Aorta (tissue), 5 donors: Measurements from ENCODE around the gene NTN1. TPM values are rescaled to one million over a fixed set of nuclear protein-coding genes. Genes with fewer than 3 reads are reported as not detected.
A peak's percentile ranks its signal among the peaks of the same experiment; 100 is the strongest.

Experiments used
- ATAC-seq: fragments of 200-7000 bp; cut with Tn5 transposase; one replicate; pipeline ENCODE4 v1.9.1; 2022; ENCODE audit warnings: moderate library complexity; ENCODE audit not compliant: low FRiP score
- DNase-seq, 2 donors: peaks; one replicate each; pipeline ENCODE4 v3.0.0-alpha.2; 2020
- H3K27ac ChIP-seq, 2 donors: one replicate each; pipeline ENCODE4 v1.5.1; 2013; ENCODE audit warnings: low read length in 2 of 2, mild to moderate bottlenecking in 2 of 2, moderate library complexity in 2 of 2, control low read depth in 1 of 2, inconsistent platforms in 1 of 2, low read depth in 1 of 2
- H3K27me3 ChIP-seq, 2 donors: one replicate each; pipeline ENCODE4 v1.6.1; 2013; ENCODE audit warnings: control low read depth in 1 of 2, low read length in 1 of 2, mild to moderate bottlenecking in 1 of 2, moderate library complexity in 1 of 2; ENCODE audit not compliant: insufficient read depth in 2 of 2, control insufficient read depth in 1 of 2
- H3K36me3 ChIP-seq, 2 donors: one replicate each; pipeline ENCODE4 v1.6.1; 2013; ENCODE audit warnings: control low read depth in 1 of 2, low read length in 1 of 2, mild to moderate bottlenecking in 1 of 2; ENCODE audit not compliant: insufficient read depth in 2 of 2, control insufficient read depth in 1 of 2
- H3K4me1 ChIP-seq, 2 donors: one replicate each; pipeline ENCODE4 v1.6.1; 2013; ENCODE audit warnings: low read length in 2 of 2, control low read depth in 1 of 2, mild to moderate bottlenecking in 1 of 2, moderate library complexity in 1 of 2; ENCODE audit not compliant: insufficient read depth in 2 of 2, control insufficient read depth in 1 of 2
- H3K4me3 ChIP-seq, 2 donors: one replicate each; pipeline ENCODE4 v1.5.1; 2013; ENCODE audit warnings: low read length in 2 of 2, control low read depth in 1 of 2, mild to moderate bottlenecking in 1 of 2
- H3K9me3 ChIP-seq: one replicate; pipeline ENCODE4 v1.6.1; 2013; ENCODE audit warnings: mild to moderate bottlenecking, low read length; ENCODE audit not compliant: control insufficient read depth
- WGBS, 2 donors: extraction: QIAGEN DNeasy Blood & Tissue Kit; methylation state at CpG; one replicate each; pipeline ENCODE4 v1.1.7; 2013; 5-methylcytosine and 5-hydroxymethylcytosine counted together
- intact Hi-C, 2 donors: fragments of 100-400 bp; cut with DNase I; formaldehyde crosslinking; loops; one replicate each; pipeline versions ENCODE4 v1.14.2 to v1.15.0; 2022
- polyA plus RNA-seq, 2 donors: library from polyadenylated mRNA; stranded (reverse); fragments of 200-250 nt; gene quantifications; one replicate each; pipeline ENCODE4 v1.2.3, GENCODE V29; 2013
- total RNA-seq, 2 donors: library from RNA; stranded (reverse); fragmentation: NEBNext Ultra II Directional; extraction: Animal tissue kit (Norgen Biotek cat#: 25700); gene quantifications; one replicate each; pipeline ENCODE4 v1.2.1, GENCODE V29; 2021
- donor health status: healthy with polysubstance abuse.
- donor health status: Bipolar disorder and iron deficiency.
- donor health status: DM: no; HTN: no; CAD: no.
- donor health status: DM: no; HTN: no; CAD: no.
- donor health status: DM: yes; HTN: yes; CAD: no.

NTN1 gene
- total and polyA plus RNA-seq, 4 donors, result 6.6 to 90.4 (median 37.1) TPM

- 1% methylated on average over 66 to 90 of the region's 90 CpGs for WGBS, 2 donors
- DNase-seq (peak in 1 of 2 donors; percentile 85), ATAC-seq (no peak)
- H3K4me1 ChIP-seq, result no peaks in the 10 kb centered on the region
- H3K27me3 ChIP-seq, result no peaks in the 10 kb centered on the region
- H3K27ac ChIP-seq, result no peak overlapping the region
- peak overlapping the region; percentile 64 to 66 for H3K4me3 ChIP-seq
- no peaks in the 10 kb centered on the region for H3K36me3 ChIP-seq
- intact Hi-C loops, result loop anchor here in 1 of 2 donors (5.0 kb wide), 1 partner anchor 174 kb away; no protein-coding TSS in a partner anchor
- no peaks in the 10 kb centered on the region for H3K9me3 ChIP-seq
Measured at GRCh38 chr17:9003355-9004131, 17.8 kb upstream of the NTN1 start.

- peak; percentile 38 for ATAC-seq
- Histone ChIP-seq H3K4me1 (no peaks in the 10 kb centered on the region), H3K4me3 (peak overlapping the region in 1 of 2 donors; percentile 64), H3K27me3 (no peaks in the 10 kb centered on the region), H3K9me3 (no peaks in the 10 kb centered on the region), H3K36me3 (no peaks in the 10 kb centered on the region), H3K27ac (no peak overlapping the region)
- intact Hi-C loops, result loop anchor here in 1 of 2 donors (5.0 kb wide), 1 partner anchor 173 kb away; no protein-coding TSS in a partner anchor
- WGBS, 2 donors, result 45 to 47% methylated on average over 55 to 58 of the region's 58 CpGs
- DNase-seq, result no peak
Measured at GRCh38 chr17:9004132-9004960, 17.0 kb upstream of the NTN1 start.

GRCh38 chr17:9004961-9005285, 16.4 kb upstream of the NTN1 start:
- Histone ChIP-seq H3K27ac (no peak overlapping the region), H3K4me1 (no peaks in the 10 kb centered on the region), H3K4me3 (no peak overlapping the region), H3K9me3 (no peaks in the 10 kb centered on the region), H3K36me3 (no peaks in the 10 kb centered on the region), H3K27me3 (no peaks in the 10 kb centered on the region)
- ATAC-seq, result no peak
- intact Hi-C loops, result loop anchor here in 1 of 2 donors (5.0 kb wide), 1 partner anchor 172 kb away; no protein-coding TSS in a partner anchor
- 92 to 93% methylated on average over 6 of the region's 6 CpGs for WGBS, 2 donors
- no peak for DNase-seq

- DNase-seq (no peak), ATAC-seq (no peak)
- H3K27ac ChIP-seq, result no peak overlapping the region
- WGBS, 2 donors, result 93 to 94% methylated on average over 7 of the region's 7 CpGs
- no peaks in the 10 kb centered on the region for H3K4me1 ChIP-seq
- H3K4me3 ChIP-seq, result no peak overlapping the region
- no peaks in the 10 kb centered on the region for H3K9me3 ChIP-seq
- intact Hi-C loops, result no loop called here
- H3K36me3 ChIP-seq, result no peaks in the 10 kb centered on the region
- H3K27me3 ChIP-seq, result no peaks in the 10 kb centered on the region
Measured at GRCh38 chr17:9006175-9006767, 15.0 kb upstream of the NTN1 start.

- H3K4me1 ChIP-seq, result no peaks in the 10 kb centered on the region
- no peaks in the 10 kb centered on the region for H3K9me3 ChIP-seq
- no peak for DNase-seq
- 98 to 99% methylated on average over 2 of the region's 2 CpGs for WGBS, 2 donors
- no peak overlapping the region for H3K4me3 ChIP-seq
- no peaks in the 10 kb centered on the region for H3K36me3 ChIP-seq
- no peak overlapping the region for H3K27ac ChIP-seq
- intact Hi-C loops, result no loop called here
- H3K27me3 ChIP-seq, result no peaks in the 10 kb centered on the region
- no peak for ATAC-seq
Measured at GRCh38 chr17:9007052-9007714, 14.1 kb upstream of the NTN1 start.

GRCh38 chr17:9009096-9009495, 12.2 kb upstream of the NTN1 start:
- no peak overlapping the region for H3K4me3 ChIP-seq
- no peak for DNase-seq

GRCh38 chr17:9009737-9010136, 11.6 kb upstream of the NTN1 start:
- intact Hi-C loops, result no loop called here
- H3K4me3 ChIP-seq, result no peak overlapping the region
- no peaks in the 10 kb centered on the region for H3K4me1 ChIP-seq
- no peaks in the 10 kb centered on the region for H3K9me3 ChIP-seq
- ATAC-seq (no peak), DNase-seq (no peak)
- no peak overlapping the region for H3K27ac ChIP-seq
- no peaks in the 10 kb centered on the region for H3K36me3 ChIP-seq
- no peaks in the 10 kb centered on the region for H3K27me3 ChIP-seq
- 72 to 79% methylated on average over 6 of the region's 6 CpGs for WGBS, 2 donors

More at GRCh38 chr17:9009096-9009495, 12.2 kb upstream of the NTN1 start:
- Histone ChIP-seq H3K36me3 (no peaks in the 10 kb centered on the region), H3K27me3 (no peaks in the 10 kb centered on the region), H3K9me3 (no peaks in the 10 kb centered on the region), H3K27ac (no peak overlapping the region), H3K4me1 (no peaks in the 10 kb centered on the region)
- ATAC-seq, result no peak
- 96 to 98% methylated on average over 4 of the region's 4 CpGs for WGBS, 2 donors
- intact Hi-C loops, result no loop called here

- DNase-seq (peak in 1 of 2 donors; percentile 14), ATAC-seq (no peak)
- H3K36me3 ChIP-seq, result no peaks in the 10 kb centered on the region
- no peaks in the 10 kb centered on the region for H3K9me3 ChIP-seq
- H3K27me3 ChIP-seq, result no peaks in the 10 kb centered on the region
- 97% methylated on average over 7 of the region's 7 CpGs for WGBS, 2 donors
- H3K27ac ChIP-seq, result no peak overlapping the region
- no peaks in the 10 kb centered on the region for H3K4me1 ChIP-seq
- intact Hi-C loops, result no loop called here
- no peak overlapping the region for H3K4me3 ChIP-seq
Measured at GRCh38 chr17:9011001-9011400, 10.3 kb upstream of the NTN1 start.
